Suprapubic skin (tissue), 4 donors: ENCODE results near the gene POLR3G.

Experiments
- EP300 ChIP-seq: sonication (generic); formaldehyde crosslinking; IDR thresholded peaks from one replicate; pipeline ENCODE4 v1.6.1; 2017; ENCODE audit warnings: antibody characterized with exemption
- POLR2A ChIP-seq, 2 donors: fragments of 450-650 bp; IDR thresholded peaks; one replicate each; pipeline ENCODE4 v1.6.1; 2017; ENCODE audit warnings: antibody characterized with exemption in 2 of 2, mild to moderate bottlenecking in 2 of 2, moderate library complexity in 2 of 2
- POLR2AphosphoS5 ChIP-seq, 3 donors: sonication (generic); formaldehyde crosslinking; IDR thresholded peaks; one replicate each; pipeline ENCODE4 v1.6.1; 2017; ENCODE audit warnings: antibody characterized with exemption in 3 of 3
- TF ChIP-seq, protein P1 (sequence below), 2 donors: fragments of 200-600 bp in 1 of 2; fragments of 450-650 bp in 1 of 2; sonication (generic) in 1 of 2; IDR thresholded peaks; one replicate each; pipeline ENCODE4 v1.5.1; 2016 to 2019; ENCODE audit warnings: antibody characterized with exemption in 2 of 2, mild to moderate bottlenecking in 1 of 2, moderate library complexity in 1 of 2

DNA sequence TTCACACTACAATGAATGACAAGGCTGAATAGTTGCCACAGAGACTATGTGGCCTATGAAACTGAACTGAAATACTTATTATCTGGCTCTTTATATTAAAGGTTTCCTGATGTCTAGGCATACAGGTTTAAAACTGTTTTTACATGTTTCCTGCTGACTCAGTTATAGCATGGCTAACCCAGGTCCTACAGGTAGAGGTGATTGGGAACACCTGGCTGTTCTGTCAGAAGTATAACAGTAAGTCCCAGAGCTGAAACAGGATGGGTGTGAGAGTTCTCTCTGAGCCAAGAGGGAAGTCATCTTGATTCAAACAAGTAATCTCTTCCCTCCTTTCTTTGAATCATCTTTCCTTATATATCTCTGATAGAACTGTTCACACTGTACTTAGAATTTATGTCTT is 79.0 kb downstream of the POLR3G start:
- TF ChIP-seq, protein P1, sequence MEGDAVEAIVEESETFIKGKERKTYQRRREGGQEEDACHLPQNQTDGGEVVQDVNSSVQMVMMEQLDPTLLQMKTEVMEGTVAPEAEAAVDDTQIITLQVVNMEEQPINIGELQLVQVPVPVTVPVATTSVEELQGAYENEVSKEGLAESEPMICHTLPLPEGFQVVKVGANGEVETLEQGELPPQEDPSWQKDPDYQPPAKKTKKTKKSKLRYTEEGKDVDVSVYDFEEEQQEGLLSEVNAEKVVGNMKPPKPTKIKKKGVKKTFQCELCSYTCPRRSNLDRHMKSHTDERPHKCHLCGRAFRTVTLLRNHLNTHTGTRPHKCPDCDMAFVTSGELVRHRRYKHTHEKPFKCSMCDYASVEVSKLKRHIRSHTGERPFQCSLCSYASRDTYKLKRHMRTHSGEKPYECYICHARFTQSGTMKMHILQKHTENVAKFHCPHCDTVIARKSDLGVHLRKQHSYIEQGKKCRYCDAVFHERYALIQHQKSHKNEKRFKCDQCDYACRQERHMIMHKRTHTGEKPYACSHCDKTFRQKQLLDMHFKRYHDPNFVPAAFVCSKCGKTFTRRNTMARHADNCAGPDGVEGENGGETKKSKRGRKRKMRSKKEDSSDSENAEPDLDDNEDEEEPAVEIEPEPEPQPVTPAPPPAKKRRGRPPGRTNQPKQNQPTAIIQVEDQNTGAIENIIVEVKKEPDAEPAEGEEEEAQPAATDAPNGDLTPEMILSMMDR (IDR thresholded peaks at IDR 0.05) = no peak
- TF ChIP-seq POLR2A (IDR thresholded peaks at IDR 0.05) (no peak), EP300 (no peak), POLR2AphosphoS5 (IDR thresholded peaks at IDR 0.05) (no peak)
